ENCODE measurements around the gene JMJD4.
"Not testable (repeated sequence)": the region's sequence is repeated elsewhere in the genome, so short reads cannot be mapped to it uniquely, and the experiment has no call there.

GRCh38 chr1:227710474-227710873, 24.6 kb downstream of the JMJD4 start:
- not testable (repeated sequence) for TF ChIP-seq CTCF, POLR2A (IDR thresholded peaks at IDR 0.05)

Measured in adrenal gland (tissue), 5 donors.